AG09319 (cell line): ENCODE results near the gene EGR2.

ENCODE experiments used
- DNase-seq: peaks from one replicate; pipeline ENCODE4 v3.0.0-alpha.2; 2010; ENCODE audit warnings: low read depth; ENCODE audit errors: extremely low read depth
- CTCF ChIP-seq: IDR thresholded peaks from 2 replicates; pipeline ENCODE4 v1.5.1; 2011; ENCODE audit warnings: low read depth, mild to moderate bottlenecking, inconsistent platforms, low read length, moderate library complexity

EGR2 gene

GRCh38 chr10:62763155-62763554 is 53.0 kb downstream of the EGR2 start:
- DNase-seq = no peak
- TF ChIP-seq CTCF = no peak
